H1 (cell line): ENCODE results near the gene PPP2R2B. TPM values are rescaled to one million over a fixed set of nuclear protein-coding genes. Genes with fewer than 3 reads are reported as not detected.

Source experiments
- CTCF ChIA-PET: fragments of 300-600 bp; sonication (Branson Sonifier 250); formaldehyde crosslinking; loops from one replicate; lab custom pipeline; 2021; ENCODE audit not compliant: partially characterized antibody; lab: Charles Lee
- POLR2A ChIA-PET: fragments of 300-600 bp; sonication (Branson Sonifier 250); formaldehyde crosslinking; loops from one replicate; lab custom pipeline; 2021; ENCODE audit warnings: inconsistent platforms; ENCODE audit not compliant: partially characterized antibody; lab: Charles Lee
- DNase-seq, 2 experiments: peaks; one replicate each; pipeline versions ENCODE4 v3.0.0 to v3.0.0-alpha.2; 2010 to 2022; ENCODE audit warnings: low spot score in 2 of 2, low read depth in 1 of 2, mixed read lengths in 1 of 2
- FAIRE-seq: peaks from 2 replicates; lab custom pipeline; 2011; peaks lifted over from hg19 to GRCh38; lab: Jason Lieb, UNC
- H2AFZ ChIP-seq: 2 replicates; pipeline ENCODE4 v1.8.1; 2012; ENCODE audit warnings: low read length, inconsistent platforms
- H2AK5ac ChIP-seq: 2 replicates; pipeline ENCODE4 v1.6.1; 2013; ENCODE audit warnings: low read depth, low read length
- H2BK120ac ChIP-seq: replicated peaks from 2 replicates; pipeline ENCODE3; 2013; ENCODE audit warnings: low read depth, low read length, inconsistent platforms
- H2BK12ac ChIP-seq: 2 replicates; pipeline ENCODE4 v1.6.1; 2013; ENCODE audit warnings: low read depth, low read length
- H2BK15ac ChIP-seq: 2 replicates; pipeline ENCODE4 v1.6.1; 2013; ENCODE audit warnings: low read length
- H2BK20ac ChIP-seq: 2 replicates; pipeline ENCODE4 v1.6.1; 2013; ENCODE audit warnings: low read length
- H2BK5ac ChIP-seq: 2 replicates; pipeline ENCODE4 v1.6.1; 2013; ENCODE audit warnings: low read depth, low read length
- H3K14ac ChIP-seq: 2 replicates; pipeline ENCODE4 v1.6.1; 2013; ENCODE audit warnings: inconsistent platforms; ENCODE audit not compliant: insufficient read length
- H3K18ac ChIP-seq: 2 replicates; pipeline ENCODE4 v1.6.1; 2013; ENCODE audit warnings: low read length; ENCODE audit errors: extremely low read depth
- H3K23ac ChIP-seq: 2 replicates; pipeline ENCODE4 v1.6.1; 2013; ENCODE audit warnings: inconsistent platforms; ENCODE audit not compliant: insufficient read length
- H3K23me2 ChIP-seq: 2 replicates; pipeline ENCODE4 v1.6.1; 2013; ENCODE audit warnings: low read depth, low read length
- H3K27ac ChIP-seq: 2 replicates; pipeline ENCODE4 v1.6.1; 2011; ENCODE audit warnings: low read depth, low read length, inconsistent platforms
- H3K27me3 ChIP-seq, 4 experiments: replicated peaks in 1 of 4; 1 replicate in 1 of 4; 2 replicates in 3 of 4; pipeline versions ENCODE4 v1.6.1 to v1.8.1; 2011 to 2013; ENCODE audit warnings: low read length in 3 of 4, mild to moderate bottlenecking in 3 of 4, inconsistent platforms in 2 of 4, mixed read lengths in 2 of 4, moderate library complexity in 1 of 4; ENCODE audit not compliant: control insufficient read depth in 3 of 4, insufficient read depth in 3 of 4; ENCODE audit errors: extremely low read depth in 1 of 4
- H3K36me3 ChIP-seq, 4 experiments: 2 replicates each; pipeline versions ENCODE4 v1.6.1 to v1.8.1; 2011 to 2013; ENCODE audit warnings: mild to moderate bottlenecking in 4 of 4, low read length in 3 of 4, moderate library complexity in 2 of 4, control low read depth in 1 of 4, inconsistent platforms in 1 of 4; ENCODE audit not compliant: insufficient read depth in 4 of 4, control insufficient read depth in 2 of 4
- H3K4ac ChIP-seq: replicated peaks from 2 replicates; pipeline ENCODE3; 2013; ENCODE audit warnings: low read length, low read depth, mixed read lengths, inconsistent platforms; ENCODE audit not compliant: insufficient read length
- H3K4me1 ChIP-seq, 4 experiments: replicated peaks in 1 of 4; 1 replicate in 1 of 4; 2 replicates in 3 of 4; pipeline versions ENCODE4 v1.6.1 to v1.8.1; 2011 to 2013; ENCODE audit warnings: low read length in 3 of 4, inconsistent platforms in 2 of 4, mixed read lengths in 1 of 4; ENCODE audit not compliant: insufficient read depth in 4 of 4, control insufficient read depth in 3 of 4
- H3K4me2 ChIP-seq, 2 experiments: 2 replicates each; pipeline versions ENCODE4 v1.6.1 to v1.8.1; 2011 to 2013; ENCODE audit warnings: low read depth in 2 of 2, low read length in 2 of 2, control low read depth in 1 of 2, inconsistent platforms in 1 of 2, mild to moderate bottlenecking in 1 of 2; ENCODE audit not compliant: insufficient read depth in 1 of 2
- H3K4me3 ChIP-seq, 4 experiments: fragments of 200-600, 300-600 bp in 1 of 4; sonication (generic), shearing (Covaris generic), sonication (Bioruptor Twin) in 1 of 4; 2 replicates each; pipeline versions ENCODE4 v1.5.1 to v1.8.1; 2011 to 2016; ENCODE audit warnings: low read length in 4 of 4, low read depth in 3 of 4, control low read depth in 2 of 4, inconsistent platforms in 2 of 4, mild to moderate bottlenecking in 2 of 4, mixed read lengths in 1 of 4, moderate library complexity in 1 of 4; ENCODE audit not compliant: insufficient read depth in 2 of 4; ENCODE audit errors: extremely low read depth in 1 of 4
- H3K56ac ChIP-seq: replicated peaks from 2 replicates; pipeline ENCODE3; 2013; ENCODE audit warnings: low read depth, mild to moderate bottlenecking, mixed read lengths, low read length, inconsistent platforms; ENCODE audit not compliant: insufficient read length
- H3K79me1 ChIP-seq: 2 replicates; pipeline ENCODE4 v1.6.1; 2013; ENCODE audit warnings: low read depth, low read length, control low read depth
- H3K79me2 ChIP-seq, 2 experiments: 2 replicates each; pipeline versions ENCODE4 v1.6.1 to v1.8.1; 2012 to 2013; ENCODE audit warnings: low read length in 2 of 2, mild to moderate bottlenecking in 2 of 2, inconsistent platforms in 1 of 2; ENCODE audit not compliant: insufficient read depth in 2 of 2, control insufficient read depth in 1 of 2
- H3K9ac ChIP-seq, 4 experiments: replicated peaks in 1 of 4; 1 replicate in 1 of 4; 2 replicates in 3 of 4; pipeline versions ENCODE4 v1.6.1 to v1.8.1; 2011 to 2013; ENCODE audit warnings: low read depth in 3 of 4, low read length in 3 of 4, control low read depth in 2 of 4, mild to moderate bottlenecking in 2 of 4, moderate library complexity in 2 of 4, inconsistent platforms in 1 of 4; ENCODE audit errors: extremely low read depth in 1 of 4
- H3K9me3 ChIP-seq, 2 experiments: 2 replicates each; pipeline versions ENCODE4 v1.6.1 to v1.8.1; 2012 to 2013; ENCODE audit warnings: mild to moderate bottlenecking in 2 of 2, moderate library complexity in 2 of 2, control low read depth in 1 of 2, inconsistent platforms in 1 of 2, low read depth in 1 of 2, low read length in 1 of 2, mixed read lengths in 1 of 2; ENCODE audit not compliant: insufficient read depth in 2 of 2
- H4K20me1 ChIP-seq, 2 experiments: replicated peaks in 1 of 2; 2 replicates each; pipeline versions ENCODE3 to v1.8.1; 2011 to 2013; ENCODE audit warnings: inconsistent platforms in 2 of 2, low read length in 2 of 2, mild to moderate bottlenecking in 1 of 2; ENCODE audit not compliant: insufficient read depth in 2 of 2, control insufficient read depth in 1 of 2
- H4K5ac ChIP-seq: 2 replicates; pipeline ENCODE4 v1.6.1; 2013; ENCODE audit warnings: low read length, low read depth, mixed read lengths, inconsistent platforms; ENCODE audit not compliant: insufficient read length
- H4K8ac ChIP-seq: 2 replicates; pipeline ENCODE4 v1.8.0; 2013; ENCODE audit warnings: mild to moderate bottlenecking, moderate library complexity, low read length, inconsistent platforms; ENCODE audit not compliant: insufficient read depth; ENCODE audit errors: extremely low read depth
- H4K91ac ChIP-seq: replicated peaks from 2 replicates; pipeline ENCODE3; 2013; ENCODE audit warnings: low read length, mixed read lengths, inconsistent platforms; ENCODE audit not compliant: insufficient read length
- ATF2 ChIP-seq: IDR thresholded peaks from 2 replicates; pipeline ENCODE4 v1.6.1; 2012; ENCODE audit warnings: low read length, inconsistent platforms
- BACH1 ChIP-seq: IDR thresholded peaks from 2 replicates; pipeline ENCODE4 v1.6.1; 2012; ENCODE audit warnings: low read length, improper control_type of control experiment
- CHD2 ChIP-seq: IDR thresholded peaks from 2 replicates; pipeline ENCODE4 v1.6.1; 2012; ENCODE audit warnings: low read length, improper control_type of control experiment
- KDM1A ChIP-seq: fragments of 200-600, 300-600 bp; sonication (generic); IDR thresholded peaks from 2 replicates; pipeline ENCODE4 v1.7.1; 2016; ENCODE audit warnings: mild to moderate bottlenecking, low read length, borderline replicate concordance
- POLR2A ChIP-seq, 2 experiments: IDR thresholded peaks; 1 replicate in 1 of 2; 2 replicates in 1 of 2; pipeline ENCODE4 v1.6.1; 2011; ENCODE audit warnings: low read depth in 2 of 2, low read length in 2 of 2, mild to moderate bottlenecking in 2 of 2; ENCODE audit errors: control extremely low read depth in 1 of 2
- RAD21 ChIP-seq, 2 experiments: IDR thresholded peaks in 1 of 2; conservative IDR thresholded peaks in 1 of 2; 2 replicates each; pipeline ENCODE4 v1.6.1; 2011; ENCODE audit warnings: low read depth in 2 of 2, low read length in 2 of 2, improper control_type of control experiment in 1 of 2, inconsistent platforms in 1 of 2, mild to moderate bottlenecking in 1 of 2, moderate library complexity in 1 of 2
- RBBP5 ChIP-seq: IDR thresholded peaks from 2 replicates; pipeline ENCODE4 v1.7.1; 2012; ENCODE audit warnings: low read depth, mild to moderate bottlenecking, inconsistent platforms, low read length, moderate library complexity, borderline replicate concordance
- RNF2 ChIP-seq: fragments of 200-900, 300-1000 bp; sonication (generic); IDR thresholded peaks from 2 replicates; pipeline ENCODE4 v1.7.1; 2016; ENCODE audit warnings: borderline replicate concordance, low read depth, mild to moderate bottlenecking, antibody characterized with exemption, low read length; ENCODE audit not compliant: poor library complexity, severe bottlenecking; ENCODE audit errors: missing control alignments
- SP2 ChIP-seq: IDR thresholded peaks from 2 replicates; pipeline ENCODE4 v1.6.1; 2012; ENCODE audit warnings: mild to moderate bottlenecking, low read length, inconsistent platforms
- WGBS, 2 experiments: shearing (Covaris generic) in 1 of 2; methylation state at CpG; one replicate each; pipeline versions ENCODE4 v1.1.6 to v1.1.7; 2013 to 2015; ENCODE audit warnings: low lambda C conversion rate in 2 of 2, mixed read lengths in 2 of 2, inconsistent platforms in 1 of 2, low coverage in 1 of 2, missing lambda C conversion rate in 1 of 2; ENCODE audit not compliant: insufficient replicate concordance in 2 of 2, insufficient coverage in 1 of 2, insufficient read length in 1 of 2; ENCODE audit errors: extremely low coverage in 1 of 2, missing lambda C conversion rate in 1 of 2; 5-methylcytosine and 5-hydroxymethylcytosine counted together
- polyA plus RNA-seq, 7 experiments: library from polyadenylated mRNA; depleted of rRNA in 3 of 7; stranded (reverse) in 5 of 7; unstranded in 2 of 7; fragments of >200 nt in 5 of 7; fragments of 200-250 nt in 2 of 7; gene quantifications; 1 replicate in 5 of 7; 2 replicates in 1 of 7; 4 replicates in 1 of 7; pipeline versions ENCODE4 v1.2.1 to v1.2.3, GENCODE V29; 2011 to 2013; ENCODE audit warnings: missing spikeins in 2 of 7, mixed read lengths in 2 of 7
- total RNA-seq: library from RNA; stranded (reverse); fragmentation: NEBNext Ultra II Directional; extraction: Animal tissue kit (Norgen Biotek cat#: 25700); gene quantifications from 2 replicates; pipeline ENCODE4 v1.2.1, GENCODE V29; 2021

PPP2R2B gene
- total and polyA plus RNA-seq, 2 of the 8 experiments (the other 6 are each of a cell fraction or from before 2014, with no cell fraction given), result 21.1 to 37.1 TPM

- DNase-seq (no peak), FAIRE-seq (no peak)
- no peak overlapping the region for H2BK120ac ChIP-seq
- H3K18ac ChIP-seq, result no peak overlapping the region
- H3K79me2 ChIP-seq, result no peaks in the 10 kb centered on the region
- H2BK20ac ChIP-seq, result no peak overlapping the region
- H4K5ac ChIP-seq, result no peak overlapping the region
- H3K23ac ChIP-seq, result no peak overlapping the region
- no peak overlapping the region for H3K4me2 ChIP-seq
- peaks cover 0 to 4% (median 0%) of the 10 kb centered on the region in 4 experiments; a peak in 2 of 7 replicates for H3K4me1 ChIP-seq
- H2BK12ac ChIP-seq, result no peak overlapping the region
- H4K8ac ChIP-seq, result no peak overlapping the region
- no peaks in the 10 kb centered on the region for H3K79me1 ChIP-seq
- no peaks in the 10 kb centered on the region for H3K27me3 ChIP-seq
- H4K20me1 ChIP-seq, result no peaks in the 10 kb centered on the region
- no peak overlapping the region for H3K14ac ChIP-seq
- H3K36me3 ChIP-seq, result no peaks in the 10 kb centered on the region; a peak in 2 of 8 replicates
- CTCF ChIA-PET, result no interaction called here
- no peak overlapping the region for H3K9ac ChIP-seq
- H3K23me2 ChIP-seq, result no peaks in the 10 kb centered on the region
- H3K4me3 ChIP-seq, result no peak overlapping the region
- no peak overlapping the region for H3K56ac ChIP-seq
- WGBS, 2 experiments, result 92% methylated on average over 1 of the region's 1 CpG; no CpG with 5 or more reads in 1 of the 2 experiments
- H2AK5ac ChIP-seq, result no peak overlapping the region
- POLR2A ChIA-PET, result no interaction called here
- peaks cover 0 to 6% of the 10 kb centered on the region in 2 experiments; a peak in 2 of 4 replicates for H3K9me3 ChIP-seq
- no peak overlapping the region for H4K91ac ChIP-seq
- no peak overlapping the region for H2BK15ac ChIP-seq
- H2BK5ac ChIP-seq, result no peak overlapping the region
- no peak overlapping the region for H3K4ac ChIP-seq
- H3K27ac ChIP-seq, result no peak overlapping the region
- H2AFZ ChIP-seq, result no peak overlapping the region
- no peak for TF ChIP-seq ATF2
- TF ChIP-seq RAD21 (IDR thresholded peaks at IDR 0.05 in 1 of 2, conservative IDR thresholded peaks at IDR 0.05 in 1 of 2; ENCODE audit: low read depth in 2 of 2, low read length in 2 of 2), result no peak
- no peak for TF ChIP-seq BACH1
- no peak for TF ChIP-seq RBBP5
- no peak for TF ChIP-seq CHD2
- TF ChIP-seq POLR2A (IDR thresholded peaks at IDR 0.05; ENCODE audit: control extremely low read depth in 1 of 2, low read depth in 2 of 2, low read length in 2 of 2), result no peak
- TF ChIP-seq KDM1A, result peak; percentile 77
- no peak for TF ChIP-seq SP2
- no peak for TF ChIP-seq RNF2
These were observed 130.0 kb downstream of the PPP2R2B start for GRCh38 chr5:146748533-146748932.
